ENCODE data around the gene NEDD4. TPM values are rescaled to one million over a fixed set of nuclear protein-coding genes. Genes with fewer than 3 reads are reported as not detected.

Gene NEDD4
- total RNA-seq = 53.4 and 71.9 TPM in 2 replicates

DNA sequence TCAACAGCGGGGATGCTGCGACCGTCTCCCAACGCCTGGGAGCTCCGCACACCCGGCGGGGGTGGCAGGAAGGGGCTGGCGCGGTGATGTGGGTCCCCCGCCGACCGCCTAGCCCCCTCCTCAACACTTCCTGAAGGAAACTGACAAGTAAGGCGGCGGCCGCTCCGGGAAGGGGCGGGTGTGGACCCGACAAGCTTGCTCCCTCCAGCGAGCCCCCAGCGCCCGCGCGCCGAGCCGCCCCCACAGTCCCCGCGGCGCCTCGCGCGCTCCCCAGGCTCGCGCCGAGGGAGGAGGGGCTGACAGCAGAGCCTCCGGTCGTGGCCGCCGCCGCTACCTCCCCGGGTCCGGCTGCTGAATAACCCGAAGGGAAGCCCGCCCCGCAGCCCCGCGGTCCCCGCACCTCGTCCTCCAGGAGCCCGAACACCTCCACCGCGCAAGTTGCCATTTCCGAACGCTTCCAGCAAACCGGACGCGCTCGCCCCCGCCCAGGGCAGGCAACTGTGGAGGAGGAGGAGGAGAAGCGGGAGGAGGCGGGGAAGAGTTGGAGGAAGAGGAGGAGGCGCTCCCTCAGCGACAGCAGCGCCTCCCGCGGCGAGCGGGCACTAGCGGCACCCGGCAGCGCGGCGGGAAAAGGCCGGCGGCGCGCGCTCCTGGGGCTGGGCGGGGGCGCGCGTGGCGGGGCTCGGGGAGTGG lies at the start of gene NEDD4:
NEDD4 (minus strand) TSS at position 502 of the 693 bp plus-strand sequence; CDS start at position 445, 57 bp downstream.

Small RNA genes lying within 50 kb of the gene (small RNA-seq; reads per million reads assigned to genes)
- gene RN7SL568P (ENCODE audit: low replicate concordance) = not detected
